ENCODE data around the gene LMBRD1.

Gene LMBRD1

DNA sequence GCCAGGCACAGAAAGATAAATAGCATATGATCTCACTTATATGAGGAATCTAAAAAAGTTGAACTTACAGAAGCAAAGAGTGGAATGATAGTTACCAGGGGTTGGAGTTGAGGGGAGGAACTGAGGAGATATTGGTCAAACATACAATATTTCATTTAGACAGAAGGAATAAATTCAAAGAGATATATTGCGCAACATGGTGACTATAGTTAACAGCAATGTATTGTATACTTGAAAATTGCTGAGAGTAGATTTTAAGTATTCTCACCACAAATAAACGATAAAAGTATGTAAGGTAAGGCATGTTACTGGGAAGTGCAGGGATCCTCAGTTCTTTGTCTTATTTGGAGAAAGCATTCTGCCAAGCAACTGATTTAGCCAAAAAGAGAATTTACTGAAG lies 171.9 kb downstream of the LMBRD1 start:
- no peak for DNase-seq
